Heart left ventricle (tissue), 13 donors: ENCODE measurements around the gene MIER3.

Experiments
- POLR2A ChIP-seq, 2 donors: fragments of 450-650 bp; IDR thresholded peaks; one replicate each; pipeline ENCODE4 v1.6.1; 2017; ENCODE audit warnings: antibody characterized with exemption in 2 of 2, mild to moderate bottlenecking in 2 of 2, moderate library complexity in 2 of 2
- TF ChIP-seq, protein P1 (sequence below), 12 donors: fragments of 200-600 bp; sonication (generic) in 4 of 12; IDR thresholded peaks; one replicate each; pipeline versions ENCODE4 v1.5.0 to v1.8.0; 2018 to 2022; ENCODE audit warnings: antibody characterized with exemption in 12 of 12, mild to moderate bottlenecking in 5 of 12
- donor health status: ischemic (EF 13 %, LVEDD 7.1; RV severe dilation, severe dysfunction).
- donor health status: DM: no; HTN: yes; CAD: no.
- donor health status: DM: no; HTN: no; CAD: no.
- donor health status: ischemic (EF 25% LVEDD 6.9; RV normal size, moderate dysfunction).
- donor health status: ischemic (EF 25% LVEDD 5.7; RV mildly dilated, moderate dysfunction).
- donor health status: ischemic (EF 35%, LVEDD 5.7; RV mildly dilated, moderate dysfunction).
- donor health status: nonischemic (EF 11% LVEDD 7.7; RV severe dilation, severe dysfunction).
- donor health status: DM: yes; HTN: yes; CAD: no.
- donor health status: PGD.
- donor health status: ischemic (EF 29% LVEDD 5.4; RV normal size, mild dysfunction).
- donor health status: nonischemic (EF 23%, LVEDD 6.1; RV moderate dilation, normal function).

DNA sequence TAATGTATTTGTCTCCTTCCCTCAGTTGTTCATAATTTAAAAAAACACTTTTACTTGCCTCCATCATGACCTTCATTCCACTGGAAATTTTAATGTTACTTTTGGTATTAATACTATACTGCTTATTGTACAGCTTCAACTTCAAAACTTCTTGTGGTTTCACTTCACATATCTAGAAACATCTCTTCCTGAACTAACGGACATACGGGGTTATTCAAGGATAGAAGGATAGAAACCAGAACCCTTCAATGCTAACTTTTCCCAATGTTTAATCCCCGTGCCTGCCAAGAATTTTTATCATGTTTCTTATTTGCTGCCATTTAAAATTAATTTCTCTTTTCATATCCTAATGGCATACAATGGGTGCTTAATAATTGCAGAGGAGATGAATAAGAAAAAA lies 78.9 kb downstream of the MIER3 start:
- TF ChIP-seq, protein P1, sequence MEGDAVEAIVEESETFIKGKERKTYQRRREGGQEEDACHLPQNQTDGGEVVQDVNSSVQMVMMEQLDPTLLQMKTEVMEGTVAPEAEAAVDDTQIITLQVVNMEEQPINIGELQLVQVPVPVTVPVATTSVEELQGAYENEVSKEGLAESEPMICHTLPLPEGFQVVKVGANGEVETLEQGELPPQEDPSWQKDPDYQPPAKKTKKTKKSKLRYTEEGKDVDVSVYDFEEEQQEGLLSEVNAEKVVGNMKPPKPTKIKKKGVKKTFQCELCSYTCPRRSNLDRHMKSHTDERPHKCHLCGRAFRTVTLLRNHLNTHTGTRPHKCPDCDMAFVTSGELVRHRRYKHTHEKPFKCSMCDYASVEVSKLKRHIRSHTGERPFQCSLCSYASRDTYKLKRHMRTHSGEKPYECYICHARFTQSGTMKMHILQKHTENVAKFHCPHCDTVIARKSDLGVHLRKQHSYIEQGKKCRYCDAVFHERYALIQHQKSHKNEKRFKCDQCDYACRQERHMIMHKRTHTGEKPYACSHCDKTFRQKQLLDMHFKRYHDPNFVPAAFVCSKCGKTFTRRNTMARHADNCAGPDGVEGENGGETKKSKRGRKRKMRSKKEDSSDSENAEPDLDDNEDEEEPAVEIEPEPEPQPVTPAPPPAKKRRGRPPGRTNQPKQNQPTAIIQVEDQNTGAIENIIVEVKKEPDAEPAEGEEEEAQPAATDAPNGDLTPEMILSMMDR (IDR thresholded peaks at IDR 0.05) = no peak
- no peak for TF ChIP-seq POLR2A (IDR thresholded peaks at IDR 0.05)
